Transverse colon (tissue), 4 donors: ENCODE data around the gene CCDC12.
"Not testable (repeated sequence)": the region's sequence is repeated elsewhere in the genome, so short reads cannot be mapped to it uniquely, and the experiment has no call there.

Experiments used
- EP300 ChIP-seq: sonication (generic); formaldehyde crosslinking; IDR thresholded peaks from one replicate; pipeline ENCODE4 v1.6.1; 2017; ENCODE audit warnings: antibody characterized with exemption, low read depth
- POLR2A ChIP-seq: fragments of 450-650 bp; IDR thresholded peaks from one replicate; pipeline ENCODE4 v1.6.1; 2016; ENCODE audit warnings: antibody characterized with exemption, mild to moderate bottlenecking, moderate library complexity
- POLR2AphosphoS5 ChIP-seq, 3 donors: sonication (generic); formaldehyde crosslinking; IDR thresholded peaks; one replicate each; pipeline ENCODE4 v1.6.1; 2016; ENCODE audit warnings: antibody characterized with exemption in 3 of 3
- TF ChIP-seq, protein P1 (sequence below), 5 experiments: fragments of 200-600 bp in 3 of 5; fragments of 450-650 bp in 2 of 5; sonication (generic) in 3 of 5; IDR thresholded peaks; 1 replicate in 2 of 5; 2 replicates in 3 of 5; pipeline ENCODE4 v1.5.1; 2016 to 2017; ENCODE audit warnings: antibody characterized with exemption in 5 of 5, inconsistent platforms in 3 of 5, mild to moderate bottlenecking in 2 of 5, moderate library complexity in 1 of 5

DNA sequence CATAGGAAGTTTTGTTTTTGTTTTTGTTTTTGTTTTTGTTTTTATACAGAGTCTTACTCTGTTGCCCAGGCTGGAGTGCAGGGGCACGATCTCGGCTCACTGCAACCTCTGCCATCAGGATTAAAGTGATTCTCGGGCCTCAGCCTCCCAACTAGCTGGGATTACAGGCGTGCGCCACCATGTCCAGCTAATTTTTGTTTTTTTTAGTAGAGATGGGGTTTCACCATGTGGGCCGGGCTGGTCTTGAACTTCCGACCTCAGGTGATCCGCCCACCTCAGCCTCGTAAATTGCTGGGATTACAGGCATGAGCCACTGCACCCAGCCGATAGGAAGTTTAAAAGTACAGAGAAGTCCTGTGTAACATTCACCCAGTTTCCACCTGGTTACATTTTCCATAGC lies 65.6 kb downstream of the CCDC12 start:
- TF ChIP-seq, protein P1, sequence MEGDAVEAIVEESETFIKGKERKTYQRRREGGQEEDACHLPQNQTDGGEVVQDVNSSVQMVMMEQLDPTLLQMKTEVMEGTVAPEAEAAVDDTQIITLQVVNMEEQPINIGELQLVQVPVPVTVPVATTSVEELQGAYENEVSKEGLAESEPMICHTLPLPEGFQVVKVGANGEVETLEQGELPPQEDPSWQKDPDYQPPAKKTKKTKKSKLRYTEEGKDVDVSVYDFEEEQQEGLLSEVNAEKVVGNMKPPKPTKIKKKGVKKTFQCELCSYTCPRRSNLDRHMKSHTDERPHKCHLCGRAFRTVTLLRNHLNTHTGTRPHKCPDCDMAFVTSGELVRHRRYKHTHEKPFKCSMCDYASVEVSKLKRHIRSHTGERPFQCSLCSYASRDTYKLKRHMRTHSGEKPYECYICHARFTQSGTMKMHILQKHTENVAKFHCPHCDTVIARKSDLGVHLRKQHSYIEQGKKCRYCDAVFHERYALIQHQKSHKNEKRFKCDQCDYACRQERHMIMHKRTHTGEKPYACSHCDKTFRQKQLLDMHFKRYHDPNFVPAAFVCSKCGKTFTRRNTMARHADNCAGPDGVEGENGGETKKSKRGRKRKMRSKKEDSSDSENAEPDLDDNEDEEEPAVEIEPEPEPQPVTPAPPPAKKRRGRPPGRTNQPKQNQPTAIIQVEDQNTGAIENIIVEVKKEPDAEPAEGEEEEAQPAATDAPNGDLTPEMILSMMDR (IDR thresholded peaks at IDR 0.05), result not testable (repeated sequence)
- not testable (repeated sequence) for TF ChIP-seq EP300; POLR2A; POLR2AphosphoS5 (IDR thresholded peaks at IDR 0.05)
